Suppressor macrophage (primary cell): ENCODE measurements around the gene GPC1.

Experiments used
- DNase-seq, 4 experiments: peaks; one replicate each; pipeline ENCODE4 v3.0.0-alpha.2; 2020 to 2022

Gene GPC1

DNA sequence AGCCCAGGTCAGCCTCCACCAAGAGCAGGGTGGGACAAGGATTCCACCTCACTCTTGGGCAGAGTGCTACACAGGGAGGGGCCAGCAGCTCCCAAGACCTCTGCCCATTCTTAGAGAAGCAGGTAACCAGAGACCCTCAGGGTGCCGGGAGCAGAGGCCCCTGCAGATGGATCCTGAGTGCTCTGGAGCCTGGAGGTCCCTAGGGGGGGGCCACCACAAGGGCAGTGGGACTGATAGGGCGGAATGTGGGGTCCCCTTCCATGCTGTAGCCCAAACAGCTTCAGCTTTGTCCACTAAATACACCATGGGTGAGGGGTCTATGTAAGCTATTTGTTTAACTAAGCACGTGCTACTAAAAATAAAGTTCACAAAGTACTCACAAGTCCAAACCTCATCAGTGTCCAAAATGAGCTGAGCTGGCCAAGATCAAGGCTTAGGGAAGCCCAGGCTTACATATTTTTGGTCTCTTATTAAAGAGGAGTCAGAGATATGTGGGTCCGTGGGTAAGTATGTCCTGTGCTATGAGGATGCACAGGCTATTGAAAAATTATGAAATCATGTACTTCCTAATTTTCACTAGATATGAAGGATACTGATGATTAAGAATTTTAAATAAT is 21.5 kb upstream of the GPC1 start:
- DNase-seq = no peak

DNA sequence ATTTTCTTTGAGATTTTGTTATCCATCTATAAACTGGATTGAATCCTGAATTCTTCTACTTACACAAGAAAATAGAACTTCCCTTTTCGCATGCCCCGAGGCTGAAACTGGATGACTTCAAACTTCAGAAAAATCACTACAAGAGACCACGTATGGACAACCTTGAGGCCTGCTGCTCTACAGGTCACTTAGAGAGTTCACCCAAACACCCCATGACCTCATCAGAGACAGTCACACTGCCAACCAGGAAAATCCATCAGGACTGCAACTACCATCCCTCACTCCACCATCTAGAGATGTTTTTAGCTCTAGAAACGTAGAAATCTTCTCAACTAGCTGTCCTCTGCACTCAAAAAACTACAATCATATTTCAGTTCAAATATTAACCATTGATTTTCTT is 18.6 kb upstream of the GPC1 start:
- DNase-seq = no peak

DNA sequence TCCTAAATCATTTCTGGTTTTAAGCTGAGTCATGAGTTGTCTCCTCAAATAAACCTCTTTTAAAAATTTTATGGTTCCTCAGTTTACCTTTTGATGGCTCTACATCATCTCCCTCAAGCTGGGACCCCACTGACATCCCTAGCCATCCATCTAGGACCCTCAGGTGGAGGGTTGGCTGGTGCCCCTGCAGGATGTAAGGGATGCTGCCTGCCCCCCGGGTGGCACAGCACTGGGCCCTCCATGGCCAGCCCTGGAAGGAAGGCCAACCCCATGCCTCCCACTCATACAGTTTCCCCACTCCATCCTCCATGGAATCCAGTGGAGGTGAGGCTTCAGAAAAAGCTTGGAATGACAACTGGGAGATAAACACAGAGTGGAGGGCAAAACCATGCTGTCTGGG is 17.2 kb upstream of the GPC1 start:
- DNase-seq = no peak

DNA sequence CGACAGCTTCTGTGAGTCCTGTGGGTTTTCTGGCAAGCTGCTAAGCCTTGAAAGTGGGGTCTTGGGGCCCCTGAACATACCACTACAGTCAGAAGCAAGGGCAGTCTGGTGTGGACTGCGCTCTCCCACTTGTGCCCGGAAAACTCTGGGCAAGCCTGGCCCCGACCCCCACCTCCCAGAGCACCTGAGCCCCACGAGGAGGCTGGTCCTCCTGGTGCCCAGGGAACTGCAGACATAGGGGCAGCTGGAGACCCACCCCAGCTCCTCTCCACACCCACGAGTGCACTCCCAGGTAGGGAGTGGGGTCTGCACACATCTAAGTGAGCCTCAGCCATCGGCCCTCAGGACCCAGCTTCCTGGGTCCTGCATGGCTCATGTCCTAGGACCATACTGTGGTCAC is 16.2 kb upstream of the GPC1 start:
- no peak for DNase-seq

GRCh38 chr2:240419723-240420122 is 15.7 kb upstream of the GPC1 start:
- no peak for DNase-seq

DNA sequence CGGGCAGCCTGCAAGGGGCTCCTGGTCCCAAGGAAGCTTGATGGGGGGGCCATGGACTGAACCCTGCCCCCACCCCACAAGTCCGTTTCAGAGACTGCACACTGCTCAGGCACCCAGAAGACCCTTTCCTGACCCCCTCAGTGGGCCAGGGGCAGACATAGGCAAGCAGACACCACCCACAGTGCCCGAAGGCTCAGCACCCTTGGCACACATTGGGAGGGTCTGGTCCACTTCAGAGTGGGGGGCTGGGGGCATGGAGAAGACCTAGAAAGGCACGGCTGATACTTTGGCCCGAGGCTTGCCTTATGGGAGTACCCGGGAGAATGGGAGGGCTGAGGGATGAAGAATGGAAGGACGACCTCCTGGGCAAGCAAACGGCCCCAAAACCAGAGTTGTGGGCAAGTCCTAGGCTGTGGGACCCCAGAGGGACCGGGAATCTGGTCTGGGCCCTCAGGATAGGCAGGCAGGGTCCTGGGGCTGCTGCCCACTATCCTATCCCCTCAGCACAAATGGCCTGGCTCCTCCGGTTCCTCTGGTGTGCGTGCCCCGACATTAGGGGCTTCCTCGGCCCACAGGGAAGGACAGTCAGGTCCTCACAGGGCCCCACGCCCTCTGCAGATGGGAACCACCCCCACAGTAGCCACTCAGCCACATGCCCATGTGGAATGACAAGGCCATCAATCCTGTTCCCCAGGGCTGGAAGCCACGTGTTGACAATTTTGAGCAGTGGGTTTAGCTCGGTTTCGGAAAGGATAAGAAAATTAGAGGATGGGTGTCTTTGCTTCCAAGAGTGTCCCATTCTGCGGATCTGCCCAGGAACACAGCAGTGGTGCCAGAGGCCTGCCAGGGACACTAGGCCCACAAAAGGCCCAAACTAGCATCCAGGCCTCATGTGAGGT is 15.0 kb upstream of the GPC1 start:
- DNase-seq = no peak

DNA sequence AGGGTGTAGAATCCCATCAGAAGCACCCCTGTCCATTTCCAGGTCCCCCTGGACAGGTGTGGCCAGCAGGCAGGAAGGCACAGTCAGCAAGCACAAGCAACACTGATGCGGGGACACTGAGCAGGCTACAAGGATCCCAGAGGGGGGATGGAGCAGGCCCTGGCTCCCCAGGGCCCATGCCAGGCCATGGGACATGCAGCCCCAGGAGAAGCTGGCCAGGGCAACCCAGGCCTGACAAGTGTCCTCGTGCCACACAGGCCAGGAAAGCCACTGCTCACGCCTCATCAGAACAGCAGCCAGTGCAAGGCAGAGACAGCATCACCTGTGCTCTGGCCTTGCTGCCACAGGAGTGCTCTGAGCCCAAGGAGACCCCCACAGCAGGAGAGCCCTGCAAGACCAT is 14.1 kb upstream of the GPC1 start:
- no peak for DNase-seq

GRCh38 chr2:240422658-240423329 is 12.7 kb upstream of the GPC1 start:
- DNase-seq = no peak

DNA sequence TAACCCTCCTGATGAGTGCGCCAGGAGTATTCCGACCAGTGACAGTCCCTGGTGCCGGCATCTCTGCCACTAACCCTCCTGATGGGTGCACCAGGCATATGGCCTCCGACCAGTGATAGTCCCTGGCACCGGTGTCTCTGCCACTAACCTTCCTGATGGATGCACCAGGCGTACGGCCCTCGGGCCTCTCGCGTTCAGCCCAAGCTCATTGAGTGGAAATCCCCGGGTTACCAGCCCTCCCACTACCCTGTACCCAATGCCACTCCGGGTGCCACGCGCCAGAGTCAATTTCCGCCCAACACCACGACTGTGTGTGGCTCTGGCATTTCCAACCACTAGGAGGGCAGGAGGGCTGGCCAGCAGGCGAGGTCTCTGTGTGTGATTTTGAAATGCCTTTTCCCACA is 11.7 kb upstream of the GPC1 start:
- no peak for DNase-seq

- no peak for DNase-seq
Observed at GRCh38 chr2:240424341-240425235, 10.9 kb upstream of the GPC1 start.

- DNase-seq = no peak
Observed at GRCh38 chr2:240425236-240425615, 10.2 kb upstream of the GPC1 start.

GRCh38 chr2:240425697-240426096 is 9.8 kb upstream of the GPC1 start:
- no peak for DNase-seq

GRCh38 chr2:240426845-240427721 is 8.4 kb upstream of the GPC1 start:
- DNase-seq = no peak

DNA sequence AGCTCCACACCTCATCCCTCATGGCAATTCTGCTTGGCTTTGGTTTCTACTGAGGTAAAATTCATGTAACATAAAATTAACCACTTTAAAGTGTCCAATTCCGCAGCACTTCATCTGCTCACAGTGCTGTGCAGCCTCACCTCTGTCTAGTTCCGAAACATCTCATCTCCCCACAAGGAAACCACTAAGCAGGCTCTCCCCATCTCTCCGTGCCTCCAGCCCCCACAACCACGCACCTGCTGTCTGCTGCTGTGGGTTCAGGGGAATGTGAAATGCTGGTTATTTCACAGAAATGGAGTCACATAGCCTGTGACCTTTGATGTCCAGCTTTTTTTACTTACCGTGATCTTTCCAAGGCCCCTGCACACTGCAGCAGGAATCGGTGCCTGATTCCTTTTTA is 7.7 kb upstream of the GPC1 start:
- DNase-seq = no peak

- DNase-seq = no peak
Observed at GRCh38 chr2:240428245-240428644, 7.2 kb upstream of the GPC1 start.

DNA sequence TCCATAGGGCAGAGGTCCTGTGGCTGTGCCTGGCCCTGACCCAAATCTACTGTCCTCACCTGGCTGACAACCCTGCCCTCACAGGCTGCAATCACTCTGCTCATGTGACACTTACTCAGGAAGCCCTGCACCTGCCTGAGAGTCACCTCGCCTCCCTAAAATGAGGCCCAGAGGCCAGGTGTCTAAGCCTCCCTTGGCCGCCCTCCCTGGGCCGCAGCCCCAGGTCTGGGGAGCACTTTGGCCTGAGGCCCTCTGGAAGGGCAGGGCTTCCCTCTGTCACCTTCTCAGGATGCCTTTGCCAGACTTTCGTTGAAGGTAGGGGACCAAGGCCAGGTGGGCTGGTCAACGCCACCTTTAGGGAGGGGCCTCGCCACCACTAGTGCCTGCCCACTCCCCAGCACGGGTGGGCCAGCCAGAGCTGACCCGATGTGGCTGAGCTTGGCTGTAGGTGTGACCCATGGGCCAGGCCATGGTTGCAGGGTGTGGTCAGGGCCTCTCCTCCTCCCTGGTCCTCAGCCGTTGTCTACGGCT is 6.1 kb upstream of the GPC1 start:
- no peak for DNase-seq

DNA sequence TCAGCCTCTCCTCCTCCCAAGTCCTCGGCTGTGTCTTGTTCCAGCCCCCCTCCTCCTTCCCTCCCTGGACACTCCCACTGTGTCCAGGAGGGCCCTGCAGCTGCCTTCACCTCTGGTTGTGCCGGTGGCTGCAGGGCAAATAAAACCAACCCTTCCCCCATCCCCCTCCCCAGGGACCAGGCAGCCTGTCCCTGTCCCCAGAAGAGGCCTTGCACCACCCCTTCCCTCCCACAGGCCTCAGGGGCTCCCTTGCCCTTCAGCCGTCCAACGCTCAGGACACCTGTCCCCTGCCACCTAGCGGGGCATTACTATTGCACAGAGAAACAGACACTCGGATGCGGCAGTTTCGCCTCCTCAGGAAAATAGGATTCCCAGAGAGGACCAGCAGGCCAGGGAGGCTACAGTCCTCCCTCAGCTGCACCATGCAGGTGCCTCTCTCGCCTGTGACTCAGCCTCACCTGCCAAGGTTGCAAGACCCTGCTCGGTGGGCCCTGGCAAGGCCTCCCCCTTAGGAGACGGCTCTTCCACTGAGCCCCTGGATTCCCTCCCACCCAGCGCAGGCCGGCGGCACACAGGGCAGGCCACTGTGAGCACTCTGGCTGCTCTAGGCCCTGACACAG is 5.5 kb upstream of the GPC1 start:
- no peak for DNase-seq

DNA sequence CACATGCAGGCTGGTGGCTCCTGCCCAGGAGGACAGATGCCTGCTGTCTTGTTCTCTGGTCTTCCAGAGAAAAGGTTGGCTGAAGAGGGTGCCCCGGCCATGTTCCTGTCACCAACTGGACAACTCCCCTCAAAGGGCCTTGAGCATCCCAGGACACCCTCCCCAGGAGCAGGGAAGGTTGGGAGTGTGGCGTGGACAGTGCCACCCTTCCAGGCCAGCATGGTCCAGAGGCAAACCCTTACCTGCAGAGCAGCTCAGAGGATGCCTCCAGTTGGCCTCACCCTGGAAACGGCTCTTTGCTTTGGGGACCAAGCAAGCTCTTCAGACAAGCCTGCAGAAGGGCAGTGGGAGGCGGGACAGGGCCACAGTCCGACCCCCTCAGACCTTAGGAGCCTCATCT is 4.9 kb upstream of the GPC1 start:
- DNase-seq = no peak

DNA sequence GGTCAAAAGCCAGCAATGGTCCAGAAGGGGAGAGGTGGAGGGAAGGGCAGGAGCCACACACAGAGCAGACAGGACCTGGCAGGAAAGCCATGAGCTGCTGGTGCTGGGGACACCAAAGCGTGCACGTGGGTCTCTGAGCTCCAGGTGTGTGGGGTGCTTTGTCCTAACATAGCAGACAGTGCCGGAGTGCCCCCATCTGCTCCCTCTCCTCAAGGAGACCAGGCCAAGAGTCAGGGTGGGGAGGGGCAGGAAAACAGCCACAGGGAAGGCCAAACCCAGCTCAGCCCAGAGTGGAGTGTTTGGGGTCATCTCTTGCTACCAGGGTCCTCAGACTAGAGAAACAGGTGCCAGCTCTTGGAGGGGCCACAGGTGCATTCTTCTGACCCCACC is 4.2 kb upstream of the GPC1 start:
- no peak for DNase-seq

DNA sequence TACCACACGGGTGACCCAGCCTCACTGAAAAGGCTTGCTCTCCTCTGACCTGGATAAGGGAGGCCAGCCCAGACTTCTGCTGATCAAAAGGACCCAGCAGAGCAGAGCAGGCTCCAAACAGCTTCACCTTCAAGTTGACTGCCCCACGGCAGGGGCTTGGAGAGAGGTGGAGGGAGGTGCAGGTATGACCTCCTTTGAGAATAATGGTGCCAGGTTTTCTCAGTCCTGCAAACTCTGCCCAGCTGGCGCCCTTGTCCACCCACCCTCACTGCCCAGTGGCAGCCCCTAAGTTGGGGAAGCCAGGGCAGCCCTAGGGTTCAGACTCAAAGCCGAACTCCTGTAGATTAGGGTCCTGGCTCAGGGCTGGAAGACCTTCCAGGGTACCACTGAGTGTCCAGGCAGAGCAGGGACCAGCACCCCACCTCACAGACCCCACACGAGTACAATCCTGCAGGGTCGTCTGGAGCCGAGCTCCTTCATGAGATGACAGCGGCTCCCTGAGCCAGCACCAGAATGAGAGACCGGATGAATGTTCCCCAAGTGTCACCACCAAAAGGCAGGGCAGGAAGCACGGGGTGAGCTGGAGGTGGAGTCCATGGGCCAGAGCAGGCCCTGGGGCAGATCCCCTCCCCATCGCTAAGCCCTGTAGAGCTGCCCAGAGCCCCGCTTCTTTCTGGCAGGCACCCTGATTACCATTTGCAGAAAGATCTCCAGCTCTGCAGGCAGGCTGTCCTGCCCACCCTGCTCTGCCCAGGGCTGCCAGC is 3.6 kb upstream of the GPC1 start:
- DNase-seq = no peak
